Vagina (tissue), 2 donors: Measurements from ENCODE around the gene RHEB. TPM values are rescaled to one million over a fixed set of nuclear protein-coding genes. Genes with fewer than 3 reads are reported as not detected.

ENCODE experiments used
- DNase-seq, 2 donors: peaks; one replicate each; pipeline ENCODE4 v3.0.0-alpha.2; 2017; ENCODE audit errors: extremely low spot score in 2 of 2
- H3K27ac ChIP-seq: fragments of 200-600 bp; sonication (generic); one replicate; pipeline ENCODE4 v1.5.1; 2019
- H3K27me3 ChIP-seq: fragments of 200-600 bp; sonication (generic); one replicate; pipeline ENCODE4 v1.5.1; 2019
- H3K36me3 ChIP-seq, 2 donors: fragments of 200-600 bp; sonication (generic); one replicate each; pipeline ENCODE4 v1.5.1; 2017 to 2019
- H3K4me1 ChIP-seq: fragments of 200-600 bp; sonication (generic); one replicate; pipeline ENCODE4 v1.5.1; 2019
- H3K4me3 ChIP-seq, 2 donors: fragments of 200-600 bp; sonication (generic); 1 replicate in 1 of 2; 2 replicates in 1 of 2; pipeline ENCODE4 v1.5.1; 2016 to 2019
- H3K9me3 ChIP-seq: fragments of 200-600 bp; sonication (generic); one replicate; pipeline ENCODE4 v1.5.1; 2019
- CTCF ChIP-seq, 3 experiments: fragments of 450-650 bp in 2 of 3; fragments of 200-600 bp in 1 of 3; sonication (generic) in 1 of 3; IDR thresholded peaks; one replicate each; pipeline ENCODE4 v1.5.1; 2017 to 2019; ENCODE audit warnings: antibody characterized with exemption in 3 of 3, mild to moderate bottlenecking in 2 of 3, moderate library complexity in 2 of 3
- POLR2A ChIP-seq, 2 donors: fragments of 450-650 bp; IDR thresholded peaks; one replicate each; pipeline ENCODE4 v1.6.1; 2017; ENCODE audit warnings: antibody characterized with exemption in 2 of 2, mild to moderate bottlenecking in 2 of 2, moderate library complexity in 2 of 2
- POLR2AphosphoS5 ChIP-seq, 2 donors: sonication (generic); formaldehyde crosslinking; IDR thresholded peaks; one replicate each; pipeline ENCODE4 v1.9.0; 2017; ENCODE audit warnings: antibody characterized with exemption in 2 of 2, mild to moderate bottlenecking in 2 of 2, low read depth in 1 of 2; ENCODE audit not compliant: insufficient read depth in 1 of 2
- intact Hi-C: fragments of 100-400 bp; cut with DNase I; formaldehyde crosslinking; loops from one replicate; pipeline ENCODE4 v1.15.1; 2023
- total RNA-seq: library from RNA; depleted of rRNA; stranded (reverse); fragments of >200 nt; gene quantifications from one replicate; pipeline ENCODE4 v1.2.3, GENCODE V29; 2016

Gene RHEB
- total RNA-seq, 1 donor from 2014 or later, result 74.2 TPM

DNA sequence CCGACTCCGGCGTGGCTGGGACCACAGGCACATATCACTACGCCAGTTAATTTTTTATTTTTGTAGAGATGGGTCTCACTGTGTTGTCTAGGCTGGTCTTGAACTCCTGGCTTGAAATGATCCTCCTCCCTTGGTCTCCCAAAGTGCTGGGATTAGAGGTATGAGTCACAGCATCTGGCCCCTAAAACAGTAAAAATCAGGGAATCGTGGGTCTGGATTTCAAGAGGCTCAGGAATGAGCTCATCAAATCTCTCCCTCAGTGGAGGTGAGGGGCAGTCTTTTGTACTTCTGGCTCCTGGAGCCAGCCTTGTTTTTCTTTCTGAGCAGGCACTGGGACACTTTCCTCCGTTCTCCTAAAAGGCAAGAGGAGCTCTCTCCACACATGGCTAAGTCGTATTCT, 32.1 kb upstream of the RHEB start:
- no peaks in the 10 kb centered on the region for H3K9me3 ChIP-seq
- H3K27ac ChIP-seq, result no peak overlapping the region
- TF ChIP-seq POLR2A (IDR thresholded peaks at IDR 0.05) (no peak), CTCF (IDR thresholded peaks at IDR 0.05) (no peak), POLR2AphosphoS5 (IDR thresholded peaks at IDR 0.05; ENCODE audit: insufficient read depth in 1 of 2, low read depth in 1 of 2) (no peak)
- no peak overlapping the region for H3K4me3 ChIP-seq
- no peaks in the 10 kb centered on the region for H3K4me1 ChIP-seq
- intact Hi-C loops, result no loop called here
- H3K27me3 ChIP-seq, result no peaks in the 10 kb centered on the region
- DNase-seq, result peak in 1 of 2 donors; percentile 37
- H3K36me3 ChIP-seq, result peaks cover 0 to 7% of the 10 kb centered on the region in 2 donors

- H3K27me3 ChIP-seq, result no peaks in the 10 kb centered on the region
- intact Hi-C loops, result no loop called here
- H3K27ac ChIP-seq, result no peak overlapping the region
- no peaks in the 10 kb centered on the region for H3K36me3 ChIP-seq
- H3K4me1 ChIP-seq, result no peaks in the 10 kb centered on the region
- no peaks in the 10 kb centered on the region for H3K9me3 ChIP-seq
- no peak overlapping the region for H3K4me3 ChIP-seq
- no peak for TF ChIP-seq CTCF (IDR thresholded peaks at IDR 0.05)
- no peak for TF ChIP-seq POLR2A (IDR thresholded peaks at IDR 0.05)
- no peak for TF ChIP-seq POLR2AphosphoS5 (IDR thresholded peaks at IDR 0.05; ENCODE audit: insufficient read depth in 1 of 2, low read depth in 1 of 2)
- DNase-seq, result peak in 1 of 2 donors; percentile 37
These were observed 31.1 kb upstream of the RHEB start for GRCh38 chr7:151550656-151551286.

GRCh38 chr7:151549644-151550043, 29.9 kb upstream of the RHEB start:
- DNase-seq, result peak in 1 of 2 donors; percentile 44
- TF ChIP-seq POLR2AphosphoS5 (IDR thresholded peaks at IDR 0.05; ENCODE audit: insufficient read depth in 1 of 2, low read depth in 1 of 2) (no peak), POLR2A (IDR thresholded peaks at IDR 0.05) (no peak), CTCF (IDR thresholded peaks at IDR 0.05) (no peak)
- no peaks in the 10 kb centered on the region for H3K27me3 ChIP-seq
- intact Hi-C loops, result no loop called here
- no peaks in the 10 kb centered on the region for H3K4me1 ChIP-seq
- H3K36me3 ChIP-seq, result no peaks in the 10 kb centered on the region
- H3K27ac ChIP-seq, result no peak overlapping the region
- H3K9me3 ChIP-seq, result no peaks in the 10 kb centered on the region
- H3K4me3 ChIP-seq, result no peak overlapping the region

DNA sequence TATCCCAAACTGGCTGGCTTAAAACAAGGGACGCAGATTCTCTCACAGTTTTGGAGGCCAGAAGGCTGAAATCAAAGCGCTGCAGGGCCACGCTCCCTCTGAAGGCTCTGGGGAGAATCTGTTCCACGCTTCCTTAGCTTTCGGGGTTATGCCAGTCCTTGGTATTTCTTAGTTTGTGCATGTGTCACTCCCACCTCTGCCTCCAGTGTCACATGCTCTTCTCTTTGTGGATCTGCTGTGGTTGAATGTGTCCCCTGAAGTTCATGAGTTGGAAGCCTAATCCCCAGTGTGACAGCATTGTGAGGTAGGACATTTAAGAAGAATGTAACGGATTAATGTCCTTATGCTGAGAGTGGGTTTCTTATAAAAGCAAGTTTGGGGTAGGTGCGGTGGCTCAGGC, 29.4 kb upstream of the RHEB start:
- Histone ChIP-seq H3K27ac (no peak overlapping the region), H3K4me3 (no peak overlapping the region), H3K9me3 (no peaks in the 10 kb centered on the region), H3K36me3 (no peaks in the 10 kb centered on the region), H3K27me3 (no peaks in the 10 kb centered on the region), H3K4me1 (no peaks in the 10 kb centered on the region)
- intact Hi-C loops, result no loop called here
- DNase-seq, result peak in 1 of 2 donors; percentile 58
- TF ChIP-seq POLR2AphosphoS5 (IDR thresholded peaks at IDR 0.05; ENCODE audit: insufficient read depth in 1 of 2, low read depth in 1 of 2) (no peak), CTCF (IDR thresholded peaks at IDR 0.05) (no peak), POLR2A (IDR thresholded peaks at IDR 0.05) (no peak)

DNA sequence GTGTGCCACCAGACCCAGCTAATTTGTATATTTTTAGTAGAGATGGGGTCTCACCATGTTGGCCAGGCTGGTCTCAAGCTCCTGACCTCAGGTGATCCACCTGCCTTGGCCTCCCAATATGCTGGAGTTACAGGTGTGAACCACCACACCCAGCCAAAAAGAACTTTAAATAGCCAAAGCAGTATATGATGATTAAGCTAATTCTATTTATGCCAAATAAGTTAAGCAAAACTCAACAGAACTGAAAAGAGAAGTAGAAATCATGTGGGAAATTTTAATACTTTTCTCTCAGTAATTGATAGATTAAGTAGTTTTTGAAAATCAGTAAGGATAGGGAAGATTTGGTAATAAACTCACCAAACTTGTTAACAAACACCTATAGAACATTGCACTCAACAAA, 24.5 kb upstream of the RHEB start:
- no peaks in the 10 kb centered on the region for H3K9me3 ChIP-seq
- H3K36me3 ChIP-seq, result no peaks in the 10 kb centered on the region
- intact Hi-C loops, result no loop called here
- no peaks in the 10 kb centered on the region for H3K27me3 ChIP-seq
- no peak for DNase-seq
- no peak overlapping the region for H3K27ac ChIP-seq
- TF ChIP-seq POLR2A (IDR thresholded peaks at IDR 0.05) (no peak), CTCF (IDR thresholded peaks at IDR 0.05) (no peak), POLR2AphosphoS5 (IDR thresholded peaks at IDR 0.05; ENCODE audit: insufficient read depth in 1 of 2, low read depth in 1 of 2) (no peak)
- no peak overlapping the region for H3K4me3 ChIP-seq
- H3K4me1 ChIP-seq, result peaks cover 1% of the 10 kb centered on the region
